ENCODE results near the gene ABCB4.
A peak's percentile ranks its signal among the peaks of the same experiment; 100 is the strongest.

Gene ABCB4

GRCh38 chr7:87475359-87476178, at the start of gene ABCB4:
TSS of gene ABCB4 (minus strand) at chr7:87475680. CDS start at chr7:87475465, 215 bp downstream.
- no peak for DNase-seq (ENCODE audit: low read depth)
- no peak for TF ChIP-seq CTCF (IDR thresholded peaks at IDR 0.05; ENCODE audit: low read depth, low read length, missing control alignments)
- in situ Hi-C loops (cut with HindIII; ENCODE audit: low sequenced_read_pairs): no loop called here
- peak within 1 kb of the TSS; percentile 49 for H3K4me3 ChIP-seq (ENCODE audit: low read depth, low read length)

- TF ChIP-seq CTCF (IDR thresholded peaks at IDR 0.05; ENCODE audit: low read depth, low read length, missing control alignments): no peak
- in situ Hi-C loops (cut with HindIII; ENCODE audit: low sequenced_read_pairs): no loop called here
Observed at GRCh38 chr7:87518735-87519134, 43.3 kb upstream of the ABCB4 start.

GRCh38 chr7:87517891-87518290, 42.4 kb upstream of the ABCB4 start:
- DNase-seq (ENCODE audit: low read depth): no peak
- TF ChIP-seq CTCF (IDR thresholded peaks at IDR 0.05; ENCODE audit: low read depth, low read length, missing control alignments): no peak
- in situ Hi-C loops (cut with HindIII; ENCODE audit: low sequenced_read_pairs): no loop called here
- H3K4me3 ChIP-seq (ENCODE audit: low read depth, low read length): no peak overlapping the region

More at GRCh38 chr7:87518735-87519134, 43.3 kb upstream of the ABCB4 start:
- no peak overlapping the region for H3K4me3 ChIP-seq (ENCODE audit: low read depth, low read length)
- no peak for DNase-seq (ENCODE audit: low read depth)

GRCh38 chr7:87517136-87517815, 41.8 kb upstream of the ABCB4 start:
- in situ Hi-C loops (cut with HindIII; ENCODE audit: low sequenced_read_pairs): no loop called here
- no peak for TF ChIP-seq CTCF (IDR thresholded peaks at IDR 0.05; ENCODE audit: low read depth, low read length, missing control alignments)
- no peak for DNase-seq (ENCODE audit: low read depth)
- H3K4me3 ChIP-seq (ENCODE audit: low read depth, low read length): no peak overlapping the region

GRCh38 chr7:87513735-87514335, 38.4 kb upstream of the ABCB4 start:
- peak; percentile 23 for DNase-seq (ENCODE audit: low read depth)
- in situ Hi-C loops (cut with HindIII; ENCODE audit: low sequenced_read_pairs): no loop called here
- no peak overlapping the region for H3K4me3 ChIP-seq (ENCODE audit: low read depth, low read length)
- no peak for TF ChIP-seq CTCF (IDR thresholded peaks at IDR 0.05; ENCODE audit: low read depth, low read length, missing control alignments)

GRCh38 chr7:87512906-87513305, 37.4 kb upstream of the ABCB4 start:
- no peak overlapping the region for H3K4me3 ChIP-seq (ENCODE audit: low read depth, low read length)
- in situ Hi-C loops (cut with HindIII; ENCODE audit: low sequenced_read_pairs): no loop called here
- no peak for DNase-seq (ENCODE audit: low read depth)
- no peak for TF ChIP-seq CTCF (IDR thresholded peaks at IDR 0.05; ENCODE audit: low read depth, low read length, missing control alignments)
